D721Med (cell line): ENCODE results near the gene B3GALT5.

Source experiments
- DNase-seq: peaks from one replicate; pipeline ENCODE4 v3.0.0; 2011; ENCODE audit warnings: low spot score; ENCODE audit not compliant: insufficient read length
- FAIRE-seq: peaks from 2 replicates; lab custom pipeline; 2011; peaks lifted over from hg19 to GRCh38; lab: Jason Lieb, UNC
- CTCF ChIP-seq: IDR thresholded peaks from 2 replicates; pipeline ENCODE4 v1.5.1; 2012; ENCODE audit warnings: mild to moderate bottlenecking, control low read depth; ENCODE audit not compliant: insufficient read depth; ENCODE audit errors: missing control alignments

The B3GALT5 gene

GRCh38 chr21:39634507-39634906, 21.8 kb downstream of the B3GALT5 start:
- no peak for TF ChIP-seq CTCF
- FAIRE-seq: no peak
- DNase-seq: no peak

- no peak for TF ChIP-seq CTCF
- DNase-seq: no peak
- FAIRE-seq: no peak
Observed at GRCh38 chr21:39637197-39637970, 24.6 kb downstream of the B3GALT5 start.

GRCh38 chr21:39637971-39638240, 25.2 kb downstream of the B3GALT5 start:
- no peak for TF ChIP-seq CTCF
- FAIRE-seq: no peak
- DNase-seq: no peak

GRCh38 chr21:39638281-39638680, 25.5 kb downstream of the B3GALT5 start:
- no peak for TF ChIP-seq CTCF
- FAIRE-seq: no peak
- DNase-seq: no peak

- DNase-seq (no peak), FAIRE-seq (no peak)
- TF ChIP-seq CTCF: no peak
Observed at GRCh38 chr21:39640754-39641153, 28.0 kb downstream of the B3GALT5 start.

- DNase-seq (no peak), FAIRE-seq (no peak)
- TF ChIP-seq CTCF: no peak
Observed at GRCh38 chr21:39641827-39642450, 29.2 kb downstream of the B3GALT5 start.

- no peak for TF ChIP-seq CTCF
- no peak for FAIRE-seq
Observed at GRCh38 chr21:39644062-39644560, 31.4 kb downstream of the B3GALT5 start.

More at GRCh38 chr21:39644062-39644560, 31.4 kb downstream of the B3GALT5 start:
- no peak for DNase-seq
